ENCODE measurements around the gene RCOR1. TPM values are rescaled to one million over a fixed set of nuclear protein-coding genes. Genes with fewer than 3 reads are reported as not detected.

The RCOR1 gene
- total and polyA plus RNA-seq, 2 of the 8 experiments (the other 6 are each of a cell fraction or from before 2014, with no cell fraction given), result 12.3 to 26.3 TPM

- Histone ChIP-seq H2BK12ac (ENCODE audit: low read depth, low read length) (no peak overlapping the region), H3K56ac (replicated peaks; ENCODE audit: insufficient read length, low read depth, low read length) (no peak overlapping the region), H3K23ac (ENCODE audit: insufficient read length) (no peak overlapping the region), H3K14ac (ENCODE audit: insufficient read length) (no peak overlapping the region), H3K36me3 (ENCODE audit: control insufficient read depth in 2 of 4, insufficient read depth in 4 of 4, low read length in 3 of 4) (no peaks in the 10 kb centered on the region), H2AK5ac (ENCODE audit: low read depth, low read length) (no peak overlapping the region), H3K4me3 (ENCODE audit: extremely low read depth in 1 of 4, insufficient read depth in 2 of 4, low read depth in 3 of 4, low read length in 4 of 4) (no peak overlapping the region), H3K18ac (ENCODE audit: extremely low read depth, low read length) (no peak overlapping the region), H2BK15ac (ENCODE audit: low read length) (no peak overlapping the region), H3K9ac (replicated peaks in 1 of 4; ENCODE audit: extremely low read depth in 1 of 4, low read depth in 3 of 4, low read length in 3 of 4) (no peak overlapping the region), H4K8ac (ENCODE audit: extremely low read depth, insufficient read depth, low read length) (no peak overlapping the region), H4K20me1 (replicated peaks in 1 of 2; ENCODE audit: control insufficient read depth in 1 of 2, insufficient read depth in 2 of 2, low read length in 2 of 2) (peaks cover 4 to 12% of the 10 kb centered on the region in 2 experiments), H3K4ac (replicated peaks; ENCODE audit: insufficient read length, low read depth, low read length) (no peak overlapping the region), H2BK5ac (ENCODE audit: low read depth, low read length) (no peak overlapping the region), H3K27me3 (replicated peaks in 1 of 4; ENCODE audit: control insufficient read depth in 3 of 4, extremely low read depth in 1 of 4, insufficient read depth in 3 of 4, low read length in 3 of 4) (no peaks in the 10 kb centered on the region), H4K91ac (replicated peaks; ENCODE audit: insufficient read length, low read length) (no peak overlapping the region), H3K4me1 (replicated peaks in 1 of 4; ENCODE audit: control insufficient read depth in 3 of 4, insufficient read depth in 4 of 4, low read length in 3 of 4) (peaks cover 0 to 8% (median under 1%) of the 10 kb centered on the region in 4 experiments; a peak in 2 of 7 replicates), H2AFZ (ENCODE audit: low read length) (no peak overlapping the region), H3K27ac (ENCODE audit: low read depth, low read length) (no peak overlapping the region), H3K79me2 (ENCODE audit: control insufficient read depth in 1 of 2, insufficient read depth in 2 of 2, low read length in 2 of 2) (peaks cover 3 to 56% of the 10 kb centered on the region in 2 experiments), H3K4me2 (ENCODE audit: insufficient read depth in 1 of 2, low read depth in 2 of 2, low read length in 2 of 2) (no peak overlapping the region), H3K9me3 (ENCODE audit: insufficient read depth in 2 of 2, low read depth in 1 of 2, low read length in 1 of 2) (no peaks in the 10 kb centered on the region), H3K23me2 (ENCODE audit: low read depth, low read length) (no peaks in the 10 kb centered on the region), H4K5ac (ENCODE audit: insufficient read length, low read depth, low read length) (no peak overlapping the region), H2BK120ac (replicated peaks; ENCODE audit: low read depth, low read length) (no peak overlapping the region), H2BK20ac (ENCODE audit: low read length) (no peak overlapping the region), H3K79me1 (ENCODE audit: low read depth, low read length) (no peaks in the 10 kb centered on the region; the same call in 1 of the 2 replicates)
- POLR2A ChIA-PET (ENCODE audit: partially characterized antibody), result interaction anchor here (0.6 to 1.9 kb wide), 6 partner anchors 10 to 264 kb away, joined by 3 to 5 read pairs (median 4); no protein-coding TSS in a partner anchor
- CTCF ChIA-PET (ENCODE audit: partially characterized antibody), result interaction anchor here (0.6 to 4.1 kb wide), 42 partner anchors 8 to 412 kb away, joined by 3 to 63 read pairs (median 5); partner anchors contain the start of gene AMN
- DNase-seq (ENCODE audit: low read depth in 1 of 2, low spot score in 2 of 2), result no peak
- WGBS, 2 experiments (ENCODE audit: extremely low coverage in 1 of 2, insufficient coverage in 1 of 2, insufficient read length in 1 of 2, insufficient replicate concordance in 2 of 2, low coverage in 1 of 2, low lambda C conversion rate in 2 of 2, missing lambda C conversion rate in 1 of 2), result 71% methylated on average over 4 of the region's 4 CpGs; no CpG with 5 or more reads in 1 of the 2 experiments
- TF ChIP-seq RBBP5 (IDR thresholded peaks at IDR 0.05; ENCODE audit: borderline replicate concordance, low read depth, low read length), result no peak
- no peak for TF ChIP-seq KDM4A (IDR thresholded peaks at IDR 0.05; ENCODE audit: low read depth, low read length, severe bottlenecking)
- TF ChIP-seq POLR2AphosphoS5 (IDR thresholded peaks at IDR 0.05; ENCODE audit: low read depth, low read length), result no peak
- no peak for TF ChIP-seq JUND (IDR thresholded peaks at IDR 0.05; ENCODE audit: low read length)
- no peak for TF ChIP-seq CTCF (IDR thresholded peaks at IDR 0.05; ENCODE audit: control extremely low read depth in 1 of 3, insufficient read depth in 1 of 3, low read depth in 1 of 3, low read length in 3 of 3)
- no peak for TF ChIP-seq SAP30 (IDR thresholded peaks at IDR 0.05; ENCODE audit: insufficient read depth, insufficient replicate concordance, low read length)
- FAIRE-seq, result no peak
Observed at GRCh38 chr14:102693006-102693755, 100.7 kb downstream of the RCOR1 start.
